Measurements from ENCODE around the gene MYOC. TPM values are rescaled to one million over a fixed set of nuclear protein-coding genes. Genes with fewer than 3 reads are reported as not detected.

Gene MYOC
- total RNA-seq, 1 donor from 2014 or later = 0.69 TPM

DNA sequence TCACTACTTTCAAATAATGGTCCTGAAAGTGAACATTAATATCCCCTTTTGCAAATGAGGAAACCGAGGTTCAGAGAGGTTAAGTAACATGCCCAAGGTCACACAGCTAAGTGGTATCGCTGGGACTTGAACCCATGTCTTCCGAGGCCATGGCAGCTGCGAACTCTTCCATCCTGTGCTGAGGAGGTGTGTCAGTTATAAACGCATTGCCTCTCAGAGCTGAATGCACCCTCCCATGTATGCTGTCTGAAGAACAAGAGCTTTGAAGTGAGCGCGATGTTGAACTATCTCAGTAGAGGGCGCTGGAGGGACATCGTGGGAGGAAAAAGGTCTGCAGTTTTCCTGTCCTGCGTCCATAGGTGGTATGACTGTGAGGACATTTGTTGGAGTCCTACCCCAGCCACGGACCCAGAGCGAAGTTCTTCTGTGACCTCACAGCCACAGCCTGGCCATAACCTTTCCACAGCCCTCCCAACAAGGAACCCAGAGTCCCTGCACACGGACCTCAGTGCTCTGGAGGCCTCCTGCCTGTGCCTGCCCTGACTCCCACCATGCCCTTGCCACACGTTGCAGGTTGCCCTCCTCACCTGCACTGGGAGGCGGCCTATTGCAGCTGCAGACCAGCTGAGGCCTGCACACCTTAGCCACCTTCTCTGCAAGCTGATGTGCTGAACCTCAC lies 7.5 kb downstream of the MYOC start:
- TF ChIP-seq, protein P1, sequence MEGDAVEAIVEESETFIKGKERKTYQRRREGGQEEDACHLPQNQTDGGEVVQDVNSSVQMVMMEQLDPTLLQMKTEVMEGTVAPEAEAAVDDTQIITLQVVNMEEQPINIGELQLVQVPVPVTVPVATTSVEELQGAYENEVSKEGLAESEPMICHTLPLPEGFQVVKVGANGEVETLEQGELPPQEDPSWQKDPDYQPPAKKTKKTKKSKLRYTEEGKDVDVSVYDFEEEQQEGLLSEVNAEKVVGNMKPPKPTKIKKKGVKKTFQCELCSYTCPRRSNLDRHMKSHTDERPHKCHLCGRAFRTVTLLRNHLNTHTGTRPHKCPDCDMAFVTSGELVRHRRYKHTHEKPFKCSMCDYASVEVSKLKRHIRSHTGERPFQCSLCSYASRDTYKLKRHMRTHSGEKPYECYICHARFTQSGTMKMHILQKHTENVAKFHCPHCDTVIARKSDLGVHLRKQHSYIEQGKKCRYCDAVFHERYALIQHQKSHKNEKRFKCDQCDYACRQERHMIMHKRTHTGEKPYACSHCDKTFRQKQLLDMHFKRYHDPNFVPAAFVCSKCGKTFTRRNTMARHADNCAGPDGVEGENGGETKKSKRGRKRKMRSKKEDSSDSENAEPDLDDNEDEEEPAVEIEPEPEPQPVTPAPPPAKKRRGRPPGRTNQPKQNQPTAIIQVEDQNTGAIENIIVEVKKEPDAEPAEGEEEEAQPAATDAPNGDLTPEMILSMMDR (IDR thresholded peaks at IDR 0.05) = peak; percentile 70
- DNase-seq (no peak), ATAC-seq (peak; percentile 92)
- intact Hi-C loops (cut with DNase I) = no loop called here
- Histone ChIP-seq H3K27ac (peak overlapping the region; percentile 45), H3K9me3 (no peaks in the 10 kb centered on the region), H3K4me3 (no peak overlapping the region), H3K4me1 (peaks cover 14% of the 10 kb centered on the region), H3K36me3 (no peaks in the 10 kb centered on the region), H3K27me3 (no peaks in the 10 kb centered on the region)

DNA sequence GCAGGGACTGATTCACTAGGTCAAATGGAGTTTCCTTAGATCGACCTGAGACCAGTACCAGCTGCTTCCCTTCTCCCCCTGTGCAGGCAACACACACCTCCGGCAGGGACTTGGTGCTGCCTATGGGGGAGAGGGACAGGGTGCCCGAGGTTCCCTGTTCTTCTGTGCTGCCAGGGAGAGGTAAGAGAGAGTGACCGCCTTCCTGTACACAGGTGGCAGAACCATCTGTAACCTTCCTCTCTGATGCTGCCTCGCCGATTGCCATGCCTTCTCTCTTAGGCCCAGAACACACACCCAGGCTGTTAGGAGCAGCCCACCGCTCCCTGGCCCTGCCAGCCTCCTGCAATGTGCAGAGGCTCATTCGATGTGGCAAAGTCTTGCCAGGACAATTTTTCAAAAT lies 9.3 kb downstream of the MYOC start:
- H3K9me3 ChIP-seq = no peaks in the 10 kb centered on the region
- intact Hi-C loops (cut with DNase I) = no loop called here
- no peak overlapping the region for H3K4me3 ChIP-seq
- H3K27me3 ChIP-seq = no peaks in the 10 kb centered on the region
- no peak for ATAC-seq
- TF ChIP-seq, protein P1 (IDR thresholded peaks at IDR 0.05) = no peak
- no peak overlapping the region for H3K27ac ChIP-seq
- DNase-seq = no peak
- H3K36me3 ChIP-seq = no peaks in the 10 kb centered on the region
- H3K4me1 ChIP-seq = peaks cover 14% of the 10 kb centered on the region

DNA sequence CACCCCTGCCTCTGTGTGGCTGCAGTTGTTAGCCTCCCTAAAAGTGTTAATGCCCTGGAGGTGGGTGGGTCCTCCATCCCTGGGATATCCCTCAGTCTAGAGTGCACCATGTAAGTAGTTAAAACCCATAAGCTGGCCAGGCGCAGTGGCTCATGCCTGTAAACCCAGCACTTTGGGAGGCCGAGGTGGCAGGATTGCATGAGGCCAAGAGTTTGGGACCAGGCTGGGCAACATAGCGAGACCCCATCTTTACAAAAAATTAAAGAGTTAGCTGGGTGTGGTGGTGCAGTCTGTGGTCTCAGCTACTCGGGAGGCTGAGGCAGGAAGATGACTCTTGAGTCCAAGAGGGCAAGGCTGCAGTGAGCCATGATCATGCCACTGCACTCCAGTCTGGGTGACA lies 10.3 kb downstream of the MYOC start:
- TF ChIP-seq, protein P1 (IDR thresholded peaks at IDR 0.05) = no peak
- no peaks in the 10 kb centered on the region for H3K36me3 ChIP-seq
- H3K9me3 ChIP-seq = no peaks in the 10 kb centered on the region
- H3K27ac ChIP-seq = no peak overlapping the region
- H3K4me3 ChIP-seq = no peak overlapping the region
- H3K27me3 ChIP-seq = no peaks in the 10 kb centered on the region
- no peak for DNase-seq
- H3K4me1 ChIP-seq = peaks cover 14% of the 10 kb centered on the region
- no peak for ATAC-seq
- intact Hi-C loops (cut with DNase I) = no loop called here

DNA sequence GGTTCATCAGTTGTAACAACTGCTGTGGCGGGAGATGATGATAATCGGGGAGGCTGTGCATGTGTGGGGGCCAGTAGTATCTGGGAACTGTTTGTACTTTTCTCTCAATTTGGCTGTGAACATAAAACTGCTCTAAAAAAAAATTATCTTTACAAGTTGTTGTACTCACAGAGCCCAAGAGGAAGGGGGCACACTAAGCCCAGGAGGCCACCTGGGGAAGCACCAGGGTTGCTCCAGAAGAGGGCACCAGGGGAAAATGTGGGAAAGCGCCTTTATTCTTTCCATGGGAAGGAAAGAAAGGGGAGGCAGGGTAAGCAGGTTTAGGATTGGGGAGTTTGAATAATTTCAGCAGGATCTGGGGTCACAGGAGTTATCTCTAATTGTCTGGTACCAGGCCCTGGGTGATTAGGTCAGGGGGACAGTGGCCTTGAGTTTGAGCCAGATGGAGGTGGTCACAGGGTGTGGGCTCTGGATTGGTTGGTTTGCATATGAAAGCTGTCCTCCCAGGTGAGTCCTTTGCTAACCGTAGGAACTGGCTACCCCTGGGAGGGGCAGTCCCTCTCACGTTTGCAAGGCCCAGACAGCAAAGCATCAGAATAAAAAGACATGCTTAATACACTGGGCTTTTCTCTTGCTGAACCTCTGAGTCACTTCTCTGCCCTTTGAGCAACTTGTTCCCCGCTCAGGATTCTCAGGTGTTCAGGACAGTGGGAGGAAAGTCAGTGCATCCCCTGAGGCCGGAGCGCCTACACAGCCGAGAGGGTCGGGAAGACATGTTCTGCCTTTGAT lies 11.2 kb downstream of the MYOC start:
- Histone ChIP-seq H3K4me1 (peaks cover 14% of the 10 kb centered on the region), H3K27me3 (no peaks in the 10 kb centered on the region), H3K27ac (no peak overlapping the region), H3K4me3 (no peak overlapping the region), H3K9me3 (no peaks in the 10 kb centered on the region), H3K36me3 (no peaks in the 10 kb centered on the region)
- ATAC-seq (no peak), DNase-seq (no peak)
- TF ChIP-seq, protein P1 (IDR thresholded peaks at IDR 0.05) = no peak
- intact Hi-C loops (cut with DNase I) = no loop called here

DNA sequence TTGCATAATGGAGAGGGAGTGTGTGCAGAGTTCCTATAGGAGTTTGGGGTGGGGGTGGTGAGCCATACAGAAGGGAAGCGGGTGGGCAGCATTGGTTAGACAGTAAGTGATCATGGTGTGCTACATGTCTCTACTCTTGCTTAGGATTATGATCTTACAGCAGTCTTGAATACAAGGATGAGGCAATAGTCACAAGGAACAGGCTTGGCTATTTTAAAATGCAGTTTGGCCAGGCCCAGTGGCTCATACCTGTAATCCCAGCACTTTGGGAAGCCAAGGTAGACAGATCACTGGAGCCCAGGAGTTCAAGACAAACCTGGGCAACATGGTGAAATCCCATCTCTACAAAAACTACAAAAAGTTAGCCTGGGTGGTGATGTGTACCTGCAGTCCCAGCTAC lies 12.3 kb downstream of the MYOC start:
- TF ChIP-seq, protein P1 (IDR thresholded peaks at IDR 0.05) = no peak

More for the DNA sequence above, 12.3 kb downstream of the MYOC start:
- no peaks in the 10 kb centered on the region for H3K27me3 ChIP-seq
- no peak overlapping the region for H3K27ac ChIP-seq
- peaks cover 8% of the 10 kb centered on the region for H3K4me1 ChIP-seq
- no peak overlapping the region for H3K4me3 ChIP-seq
- intact Hi-C loops (cut with DNase I) = no loop called here
- no peak for DNase-seq
- no peaks in the 10 kb centered on the region for H3K36me3 ChIP-seq
- ATAC-seq = no peak
- no peaks in the 10 kb centered on the region for H3K9me3 ChIP-seq
